ENCODE data around the gene NUB1. TPM values are rescaled to one million over a fixed set of nuclear protein-coding genes. Genes with fewer than 3 reads are reported as not detected.

The NUB1 gene
- total RNA-seq, 4 donors from 2014 or later = 50.5 to 60.3 (median 54.8) TPM

DNA sequence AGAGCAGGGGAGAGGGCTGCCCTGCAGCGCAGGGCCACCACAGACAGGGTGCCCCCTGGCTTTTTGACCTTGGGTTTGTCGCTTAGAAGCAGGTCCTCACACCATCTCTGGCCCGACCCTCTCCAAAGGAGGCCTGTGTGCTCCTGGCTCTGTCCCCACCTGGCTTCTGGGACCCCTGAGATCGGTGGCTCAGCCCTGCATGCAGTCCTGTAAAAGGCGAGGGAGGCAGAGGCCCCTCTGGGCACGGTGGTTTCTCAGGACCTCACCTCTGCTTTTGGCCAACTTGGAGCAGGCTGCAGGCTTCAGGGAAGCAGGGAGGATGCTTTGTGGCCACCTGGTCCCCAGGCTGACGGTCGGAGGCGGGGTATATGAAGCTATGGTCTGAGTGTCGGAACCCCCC is 46.8 kb downstream of the NUB1 start:
- TF ChIP-seq POLR2AphosphoS5 (IDR thresholded peaks at IDR 0.05) (no peak), POLR2A (IDR thresholded peaks at IDR 0.05) (no peak), EP300 (IDR thresholded peaks at IDR 0.05) (no peak)
- TF ChIP-seq, protein P1, sequence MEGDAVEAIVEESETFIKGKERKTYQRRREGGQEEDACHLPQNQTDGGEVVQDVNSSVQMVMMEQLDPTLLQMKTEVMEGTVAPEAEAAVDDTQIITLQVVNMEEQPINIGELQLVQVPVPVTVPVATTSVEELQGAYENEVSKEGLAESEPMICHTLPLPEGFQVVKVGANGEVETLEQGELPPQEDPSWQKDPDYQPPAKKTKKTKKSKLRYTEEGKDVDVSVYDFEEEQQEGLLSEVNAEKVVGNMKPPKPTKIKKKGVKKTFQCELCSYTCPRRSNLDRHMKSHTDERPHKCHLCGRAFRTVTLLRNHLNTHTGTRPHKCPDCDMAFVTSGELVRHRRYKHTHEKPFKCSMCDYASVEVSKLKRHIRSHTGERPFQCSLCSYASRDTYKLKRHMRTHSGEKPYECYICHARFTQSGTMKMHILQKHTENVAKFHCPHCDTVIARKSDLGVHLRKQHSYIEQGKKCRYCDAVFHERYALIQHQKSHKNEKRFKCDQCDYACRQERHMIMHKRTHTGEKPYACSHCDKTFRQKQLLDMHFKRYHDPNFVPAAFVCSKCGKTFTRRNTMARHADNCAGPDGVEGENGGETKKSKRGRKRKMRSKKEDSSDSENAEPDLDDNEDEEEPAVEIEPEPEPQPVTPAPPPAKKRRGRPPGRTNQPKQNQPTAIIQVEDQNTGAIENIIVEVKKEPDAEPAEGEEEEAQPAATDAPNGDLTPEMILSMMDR (IDR thresholded peaks at IDR 0.05) = no peak
- Histone ChIP-seq H3K4me1 (no peaks in the 10 kb centered on the region), H3K4me3 (no peak overlapping the region), H3K27me3 (peaks cover 32% of the 10 kb centered on the region), H3K9me3 (no peaks in the 10 kb centered on the region), H3K27ac (no peak overlapping the region), H3K36me3 (no peaks in the 10 kb centered on the region)
- no peak for ATAC-seq
- WGBS, 2 donors (ENCODE audit: low coverage in 1 of 2) = 60% methylated on average over 1 of the region's 10 CpGs; no CpG with 5 or more reads in 1 of the 2 donors

DNA sequence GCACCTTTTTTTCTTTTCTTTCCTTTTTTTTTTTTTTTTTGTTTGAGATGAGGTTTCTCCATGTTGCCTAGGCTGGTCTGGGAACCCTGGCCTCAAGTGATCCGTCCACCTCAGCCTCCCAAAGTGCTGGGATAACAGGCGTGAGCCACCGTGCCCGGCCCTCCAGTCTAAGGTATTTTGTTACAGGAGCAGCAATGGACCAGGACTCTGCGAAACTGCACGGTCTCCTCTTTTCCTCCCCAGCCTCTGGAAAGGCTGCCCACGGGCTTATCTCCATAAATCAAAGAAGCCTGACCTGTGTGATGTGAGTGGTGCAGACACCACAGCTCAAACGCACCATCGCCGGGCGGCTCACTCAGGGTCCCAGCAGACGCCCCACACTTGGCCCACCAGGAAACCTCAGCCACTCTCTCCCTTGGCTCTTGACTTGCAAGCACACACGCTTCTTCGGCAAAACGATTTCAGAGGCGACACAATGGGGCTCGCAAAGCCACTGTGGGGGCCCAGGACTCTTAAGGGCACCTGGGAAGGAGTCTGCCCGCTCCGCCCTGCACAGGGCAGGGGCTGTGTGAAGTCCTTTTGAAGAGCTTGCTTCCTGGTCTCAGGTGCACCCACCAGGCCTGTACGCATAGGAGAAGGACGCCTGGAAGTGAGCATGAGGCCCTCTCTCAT is 47.6 kb downstream of the NUB1 start:
- ATAC-seq = no peak
- H3K27ac ChIP-seq = no peak overlapping the region
- no peaks in the 10 kb centered on the region for H3K4me1 ChIP-seq
- peaks cover 32% of the 10 kb centered on the region for H3K27me3 ChIP-seq
- TF ChIP-seq POLR2A (IDR thresholded peaks at IDR 0.05) = no peak
- TF ChIP-seq, protein P1 (IDR thresholded peaks at IDR 0.05) = no peak
- TF ChIP-seq EP300 (IDR thresholded peaks at IDR 0.05) = no peak
- no peak for TF ChIP-seq POLR2AphosphoS5 (IDR thresholded peaks at IDR 0.05)
- H3K9me3 ChIP-seq = no peaks in the 10 kb centered on the region
- WGBS, 2 donors (ENCODE audit: low coverage in 1 of 2) = 100% methylated on average over 1 of the region's 21 CpGs; no CpG with 5 or more reads in 1 of the 2 donors
- no peak overlapping the region for H3K4me3 ChIP-seq
- no peaks in the 10 kb centered on the region for H3K36me3 ChIP-seq

DNA sequence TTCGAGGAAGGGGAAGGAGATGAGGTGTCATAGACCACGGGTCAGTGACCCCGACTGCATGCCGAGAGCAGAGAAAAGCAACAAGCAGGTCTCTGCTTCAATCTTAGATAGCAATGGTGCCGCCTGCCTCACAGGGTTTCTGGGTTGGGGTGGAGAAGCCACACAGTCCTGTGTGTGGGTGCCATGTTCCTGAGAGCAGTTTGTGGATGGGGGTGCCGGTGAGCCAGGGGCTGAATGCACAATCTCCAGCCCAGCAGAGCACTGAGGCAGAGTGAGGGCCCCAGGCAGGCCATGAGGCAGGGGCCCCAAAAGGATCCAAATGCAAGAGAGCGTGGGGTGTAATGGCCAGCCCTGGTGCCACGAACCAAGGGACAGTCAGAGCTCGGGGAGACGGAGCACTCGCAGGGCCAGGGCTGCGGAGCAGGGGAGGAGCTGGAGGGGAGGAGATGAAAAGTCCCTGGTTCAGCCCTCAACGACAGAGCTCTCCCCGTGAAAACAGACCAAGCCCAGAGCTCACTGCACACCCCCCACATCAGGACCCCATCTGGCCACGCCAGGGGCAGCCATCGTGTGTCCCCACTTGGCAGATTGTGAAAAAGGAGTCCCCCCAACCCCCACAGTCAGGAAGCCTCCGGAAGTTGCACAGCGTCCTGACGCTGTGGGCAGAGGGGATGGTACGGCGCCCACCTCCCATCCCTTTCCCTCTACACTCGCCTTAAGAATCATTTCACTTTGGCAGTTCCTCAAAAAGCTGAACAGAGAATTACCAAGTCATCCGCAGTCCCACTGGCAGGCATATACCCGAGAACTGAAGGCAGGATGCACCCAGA is 48.4 kb downstream of the NUB1 start:
- no peaks in the 10 kb centered on the region for H3K9me3 ChIP-seq
- H3K36me3 ChIP-seq = no peaks in the 10 kb centered on the region
- TF ChIP-seq POLR2AphosphoS5 (IDR thresholded peaks at IDR 0.05) (no peak), EP300 (IDR thresholded peaks at IDR 0.05) (no peak), POLR2A (IDR thresholded peaks at IDR 0.05) (no peak)
- TF ChIP-seq, protein P1 (IDR thresholded peaks at IDR 0.05) = no peak
- WGBS, 2 donors (ENCODE audit: low coverage in 1 of 2) = 77 to 100% methylated on average over 2 to 6 of the region's 24 CpGs
- no peak overlapping the region for H3K27ac ChIP-seq
- no peak for ATAC-seq
- H3K4me1 ChIP-seq = no peaks in the 10 kb centered on the region
- no peak overlapping the region for H3K4me3 ChIP-seq
- H3K27me3 ChIP-seq = peaks cover 32% of the 10 kb centered on the region

DNA sequence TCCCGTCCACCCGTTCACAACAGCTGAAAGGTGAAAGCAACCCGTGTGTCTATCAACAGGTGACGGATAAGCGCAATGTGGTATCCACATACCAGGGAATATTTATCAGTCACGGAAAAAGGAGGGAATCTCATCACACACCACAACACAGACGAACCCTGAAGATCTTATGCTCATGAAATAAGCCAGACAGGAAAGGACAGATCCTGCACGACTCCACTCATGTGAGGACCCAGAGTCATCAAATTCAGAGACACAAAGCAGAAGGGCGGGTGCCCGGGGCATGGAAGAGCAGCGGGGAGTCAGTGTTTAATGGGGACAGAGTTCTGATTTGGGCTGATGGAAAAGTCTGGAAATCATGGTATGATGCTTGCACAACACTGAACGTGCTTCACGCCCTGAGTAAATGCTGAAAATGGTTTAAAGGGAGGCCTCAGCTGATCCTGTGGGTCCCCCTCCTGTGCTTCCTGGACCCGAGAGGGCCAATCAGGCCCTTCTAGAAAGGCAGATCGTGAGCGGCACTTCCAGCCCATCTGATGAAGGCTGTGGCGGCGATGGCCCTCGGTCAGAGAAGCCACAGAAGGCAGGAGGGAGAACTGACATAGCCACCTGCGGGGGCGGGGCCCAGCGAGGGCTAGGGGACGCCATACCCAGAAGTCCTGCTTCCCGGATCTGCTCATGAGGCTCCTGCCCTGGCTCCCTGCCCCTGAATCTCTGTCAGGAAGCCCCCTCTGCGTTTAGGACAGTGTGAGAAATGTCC is 49.2 kb downstream of the NUB1 start:
- ATAC-seq = no peak
- 82 to 87% methylated on average over 3 to 19 of the region's 25 CpGs for WGBS, 2 donors (ENCODE audit: low coverage in 1 of 2)
- no peak for TF ChIP-seq POLR2AphosphoS5 (IDR thresholded peaks at IDR 0.05)
- no peak for TF ChIP-seq POLR2A (IDR thresholded peaks at IDR 0.05)
- TF ChIP-seq, protein P1 (IDR thresholded peaks at IDR 0.05) = no peak
- no peak for TF ChIP-seq EP300 (IDR thresholded peaks at IDR 0.05)

More for the DNA sequence above, 49.2 kb downstream of the NUB1 start:
- H3K27me3 ChIP-seq = peaks cover 24% of the 10 kb centered on the region
- H3K4me1 ChIP-seq = no peaks in the 10 kb centered on the region
- no peak overlapping the region for H3K4me3 ChIP-seq
- H3K36me3 ChIP-seq = no peaks in the 10 kb centered on the region
- no peaks in the 10 kb centered on the region for H3K9me3 ChIP-seq
- no peak overlapping the region for H3K27ac ChIP-seq
